ENCODE measurements around the gene CPLX1. TPM values are rescaled to one million over a fixed set of nuclear protein-coding genes. Genes with fewer than 3 reads are reported as not detected.

Gene CPLX1
- total RNA-seq (10 to 100 TPM in 3 of 9 donors, 1 to 10 TPM in 6; 1.7 to 25.3 (median 5.8) TPM), polyA plus RNA-seq (10 to 100 TPM in 2 of 3 donors, 1 to 10 TPM in 1; 6.3 to 24.2 (median 14.9) TPM)
- long read RNA-seq, donor 1, transcript CPLX1-201 (4 exons, 2,181 nt) = major isoform, 8 of 10 reads
- long read RNA-seq, donor 1, partial matches to known transcripts = 0 of 10 reads
- long read RNA-seq, donor 1, other reads (novel, unspliced or antisense) = 0 of 10 reads
- long read RNA-seq, donor 2, transcript CPLX1-201 (4 exons, 2,181 nt) = minor isoform, 7 of 17 reads
- long read RNA-seq, donor 2, transcript CPLX1-204 (2 exons, 569 nt) = major isoform, 10 of 17 reads
- long read RNA-seq, donor 2, partial matches to known transcripts = 0 of 17 reads
- long read RNA-seq, donor 2, other reads (novel, unspliced or antisense) = 0 of 17 reads
- long read RNA-seq, donor 3, partial matches to known transcripts = 0 of 3 reads
- long read RNA-seq, donor 3, other reads (novel, unspliced or antisense) = 0 of 3 reads
- long read RNA-seq, donor 4, partial matches to known transcripts = 0 of 1 reads
- long read RNA-seq, donor 4, other reads (novel, unspliced or antisense) = 1 of 1 reads
- long read RNA-seq, donor 5, transcript CPLX1-201 (4 exons, 2,181 nt) = major isoform, 5 of 11 reads
- long read RNA-seq, donor 5, partial matches to known transcripts = 0 of 11 reads
- long read RNA-seq, donor 5, other reads (novel, unspliced or antisense) = 4 of 11 reads
- long read RNA-seq, donor 6, partial matches to known transcripts = 0 of 2 reads
- long read RNA-seq, donor 6, other reads (novel, unspliced or antisense) = 2 of 2 reads
- long read RNA-seq, donor 7, transcript CPLX1-201 (4 exons, 2,181 nt) = major isoform, 10 of 14 reads
- long read RNA-seq, donor 7, partial matches to known transcripts = 0 of 14 reads
- long read RNA-seq, donor 7, other reads (novel, unspliced or antisense) = 0 of 14 reads
- long read RNA-seq, donor 8, transcript CPLX1-201 (4 exons, 2,181 nt) = major isoform, 14 of 19 reads
- long read RNA-seq, donor 8, transcript CPLX1-204 (2 exons, 569 nt) = minor isoform, 5 of 19 reads
- long read RNA-seq, donor 8, partial matches to known transcripts = 0 of 19 reads
- long read RNA-seq, donor 8, other reads (novel, unspliced or antisense) = 0 of 19 reads
- long read RNA-seq, donor 9, transcript CPLX1-201 (4 exons, 2,181 nt) = major isoform, 8 of 8 reads
- long read RNA-seq, donor 9, partial matches to known transcripts = 0 of 8 reads
- long read RNA-seq, donor 9, other reads (novel, unspliced or antisense) = 0 of 8 reads
- long read RNA-seq, donor 10, transcript CPLX1-201 (4 exons, 2,181 nt) = major isoform, 5 of 10 reads
- long read RNA-seq, donor 10, transcript CPLX1-204 (2 exons, 569 nt) = major isoform, 5 of 10 reads
- long read RNA-seq, donor 10, partial matches to known transcripts = 0 of 10 reads
- long read RNA-seq, donor 10, other reads (novel, unspliced or antisense) = 0 of 10 reads

DNA sequence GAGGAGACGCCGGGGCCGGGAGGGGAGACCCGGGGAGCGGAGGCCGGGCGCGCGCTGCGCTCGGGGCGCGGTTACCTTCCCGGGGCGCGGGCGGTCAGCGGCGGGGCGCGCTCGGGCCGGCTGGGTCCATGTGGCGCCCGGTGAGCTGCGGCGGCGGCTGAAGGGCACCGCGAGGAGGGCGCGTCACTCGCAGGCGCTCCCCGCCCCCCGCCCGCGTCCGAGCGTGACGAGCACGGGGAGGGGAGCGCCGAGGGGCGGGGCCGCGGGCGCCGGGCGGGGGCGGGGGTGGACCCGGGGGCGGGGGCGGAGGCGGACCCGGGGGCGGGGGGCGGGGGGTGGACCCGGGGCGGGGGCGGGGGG is at the start of gene CPLX1:
Gene CPLX1 (minus strand): TSS at position 159 of the 360 bp plus-strand sequence. CDS start 1,607 bp downstream, outside the sequence.
- TF ChIP-seq, protein P1, sequence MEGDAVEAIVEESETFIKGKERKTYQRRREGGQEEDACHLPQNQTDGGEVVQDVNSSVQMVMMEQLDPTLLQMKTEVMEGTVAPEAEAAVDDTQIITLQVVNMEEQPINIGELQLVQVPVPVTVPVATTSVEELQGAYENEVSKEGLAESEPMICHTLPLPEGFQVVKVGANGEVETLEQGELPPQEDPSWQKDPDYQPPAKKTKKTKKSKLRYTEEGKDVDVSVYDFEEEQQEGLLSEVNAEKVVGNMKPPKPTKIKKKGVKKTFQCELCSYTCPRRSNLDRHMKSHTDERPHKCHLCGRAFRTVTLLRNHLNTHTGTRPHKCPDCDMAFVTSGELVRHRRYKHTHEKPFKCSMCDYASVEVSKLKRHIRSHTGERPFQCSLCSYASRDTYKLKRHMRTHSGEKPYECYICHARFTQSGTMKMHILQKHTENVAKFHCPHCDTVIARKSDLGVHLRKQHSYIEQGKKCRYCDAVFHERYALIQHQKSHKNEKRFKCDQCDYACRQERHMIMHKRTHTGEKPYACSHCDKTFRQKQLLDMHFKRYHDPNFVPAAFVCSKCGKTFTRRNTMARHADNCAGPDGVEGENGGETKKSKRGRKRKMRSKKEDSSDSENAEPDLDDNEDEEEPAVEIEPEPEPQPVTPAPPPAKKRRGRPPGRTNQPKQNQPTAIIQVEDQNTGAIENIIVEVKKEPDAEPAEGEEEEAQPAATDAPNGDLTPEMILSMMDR (IDR thresholded peaks at IDR 0.05) = no peak
- TF ChIP-seq POLR2A (IDR thresholded peaks at IDR 0.05) = peak in 1 of 2 donors; percentile 21

DNA sequence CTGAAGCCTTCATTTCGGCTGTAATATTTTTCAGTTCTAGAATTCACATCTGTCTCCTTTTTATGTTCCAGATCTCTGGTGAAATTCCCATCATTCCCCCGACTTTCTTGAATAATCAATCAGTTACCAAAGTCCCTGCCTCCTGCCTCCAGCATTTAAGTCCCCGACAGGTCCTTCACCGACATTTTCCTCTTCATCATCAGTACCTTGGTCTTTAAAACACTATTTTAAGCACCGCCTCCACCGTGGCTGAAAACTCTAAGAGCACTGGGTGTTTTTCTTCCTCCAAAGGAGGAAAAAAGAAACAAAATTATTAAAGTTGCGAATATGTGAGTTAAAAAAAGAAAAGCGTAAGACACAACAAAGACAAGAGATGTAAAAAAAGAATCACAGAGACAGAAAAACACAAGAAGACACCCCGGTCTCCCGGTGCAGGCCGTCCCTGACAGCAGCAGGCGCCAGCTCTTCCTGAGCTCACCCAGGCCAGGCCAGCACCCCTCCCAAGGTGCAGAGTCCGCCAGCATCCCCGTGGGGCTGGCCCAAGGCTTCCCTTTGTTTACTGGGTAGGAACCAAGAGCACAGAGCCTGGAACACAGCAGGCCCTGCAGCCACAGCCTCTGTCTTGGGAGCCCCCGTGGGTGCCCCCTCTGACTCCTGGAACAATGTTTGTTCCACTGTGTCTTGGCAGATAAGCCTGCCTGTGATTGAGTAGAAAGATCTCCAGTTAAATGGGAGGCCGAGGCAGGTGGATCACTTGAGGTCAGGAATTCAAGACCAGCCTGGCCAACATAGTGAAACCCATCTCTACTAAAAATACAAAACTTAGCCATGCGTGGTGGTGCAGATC is 49.3 kb upstream of the CPLX1 start:
- Histone ChIP-seq H3K27ac (no peak overlapping the region), H3K9me3 (replicated peaks in 1 of 3) (no peaks in the 10 kb centered on the region), H3K4me1 (replicated peaks in 1 of 2) (no peaks in the 10 kb centered on the region), H3K27me3 (no peaks in the 10 kb centered on the region), H3K36me3 (replicated peaks in 1 of 2) (peaks cover 0 to 81% of the 10 kb centered on the region in 2 donors), H3K4me3 (no peak overlapping the region)
- DNase-seq = no peak
- TF ChIP-seq, protein P1 (IDR thresholded peaks at IDR 0.05) = no peak
- TF ChIP-seq POLR2A (IDR thresholded peaks at IDR 0.05) = no peak
- intact Hi-C loops (cut with DNase I) = no loop called here
- 84 to 90% (median 88%) methylated on average over 17 of the region's 17 CpGs for WGBS, 4 donors

More for the DNA sequence above, at the start of gene CPLX1:
- intact Hi-C loops (cut with DNase I) = no loop called here
- WGBS, 4 donors = 1 to 2% methylated on average over 18 to 32 of the region's 61 CpGs; no CpG with 5 or more reads in 2 of the 4 donors
- Histone ChIP-seq H3K9me3 (replicated peaks in 1 of 3) (no peaks in the 10 kb centered on the region), H3K27me3 (no peaks in the 10 kb centered on the region), H3K4me1 (replicated peaks in 1 of 2) (peaks cover 6 to 17% of the 10 kb centered on the region in 2 donors), H3K27ac (no peak within 1 kb of the TSS), H3K36me3 (replicated peaks in 1 of 2) (no peaks in the 10 kb centered on the region), H3K4me3 (peak within 1 kb of the TSS in 2 of 4 donors; percentile 16 to 59)
- peak in 5 of 7 donors; percentile 56 to 85 (median 74) for DNase-seq

DNA sequence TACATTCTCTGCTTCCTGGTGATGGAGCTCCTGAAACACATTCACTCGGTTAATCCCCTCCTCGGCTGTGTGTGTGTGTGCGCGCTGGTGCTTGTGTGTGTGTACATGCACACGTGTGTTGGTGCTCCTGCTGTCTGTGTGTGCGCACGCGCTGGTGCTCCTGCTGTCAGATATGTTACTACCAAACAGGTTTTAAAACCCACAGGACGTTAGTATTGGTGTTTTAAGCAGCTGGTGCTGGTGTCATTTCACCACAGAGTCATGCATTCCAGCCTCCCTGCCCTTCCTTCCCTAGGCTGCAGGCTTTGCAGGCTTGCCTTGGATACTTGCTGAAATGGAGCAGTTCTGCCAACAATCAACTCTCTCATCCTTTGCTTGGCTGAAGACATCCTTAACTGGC is 48.1 kb upstream of the CPLX1 start:
- intact Hi-C loops (cut with DNase I) = no loop called here
- TF ChIP-seq, protein P1 (IDR thresholded peaks at IDR 0.05) = no peak
- no peak for TF ChIP-seq POLR2A (IDR thresholded peaks at IDR 0.05)
- no peaks in the 10 kb centered on the region for H3K9me3 ChIP-seq (replicated peaks in 1 of 3)
- H3K4me3 ChIP-seq = no peak overlapping the region
- peaks cover 0 to 73% of the 10 kb centered on the region in 2 donors for H3K36me3 ChIP-seq (replicated peaks in 1 of 2)
- no peaks in the 10 kb centered on the region for H3K27me3 ChIP-seq
- H3K4me1 ChIP-seq (replicated peaks in 1 of 2) = no peaks in the 10 kb centered on the region
- 92 to 94% (median 93%) methylated on average over 9 of the region's 9 CpGs for WGBS, 4 donors
- no peak overlapping the region for H3K27ac ChIP-seq
- no peak for DNase-seq

Data from adrenal gland (tissue), 19 donors.